Nephron (organoid): ENCODE data around the gene KCNN1.

Experiments
- H3K27ac Mint-ChIP-seq, 3 experiments: 2 replicates each; pipeline ENCODE4 v1.8.0; 2020; ENCODE audit warnings: mixed read lengths in 3 of 3, mild to moderate bottlenecking in 2 of 3, moderate library complexity in 1 of 3
- H3K27me3 Mint-ChIP-seq: 2 replicates; pipeline ENCODE4 v1.8.0; 2021; ENCODE audit warnings: low read depth, mild to moderate bottlenecking, moderate library complexity, mixed read lengths
- H3K36me3 Mint-ChIP-seq: 2 replicates; pipeline ENCODE4 v1.8.0; 2020; ENCODE audit warnings: low read depth, mixed read lengths
- H3K4me1 Mint-ChIP-seq: 2 replicates; pipeline ENCODE4 v1.8.0; 2020; ENCODE audit warnings: mixed read lengths
- H3K4me3 Mint-ChIP-seq, 3 experiments: 2 replicates each; pipeline ENCODE4 v1.8.0; 2020; ENCODE audit warnings: mild to moderate bottlenecking in 3 of 3, mixed read lengths in 3 of 3, moderate library complexity in 2 of 3
- H3K9me3 Mint-ChIP-seq: 2 replicates; pipeline ENCODE4 v1.8.0; 2020; ENCODE audit warnings: mixed read lengths
- CTCF ChIP-seq, 3 experiments: fragments of 200-600 bp; sonication (generic); IDR thresholded peaks; one replicate each; pipeline ENCODE4 v1.5.0; 2021; ENCODE audit warnings: antibody characterized with exemption in 3 of 3; ENCODE audit not compliant: unreplicated experiment in 3 of 3

Gene KCNN1

GRCh38 chr19:18014197-18014596 lies 47.3 kb downstream of the KCNN1 start:
- H3K9me3 Mint-ChIP-seq = no peaks in the 10 kb centered on the region
- H3K4me1 Mint-ChIP-seq = peaks cover 5% of the 10 kb centered on the region
- no peak overlapping the region for H3K4me3 Mint-ChIP-seq
- no peak for TF ChIP-seq CTCF (IDR thresholded peaks at IDR 0.05; ENCODE audit: unreplicated experiment in 3 of 3)
- H3K27ac Mint-ChIP-seq = no peak overlapping the region
- no peaks in the 10 kb centered on the region for H3K36me3 Mint-ChIP-seq
- H3K27me3 Mint-ChIP-seq = no peaks in the 10 kb centered on the region

- no peaks in the 10 kb centered on the region for H3K9me3 Mint-ChIP-seq
- peaks cover 5% of the 10 kb centered on the region for H3K4me1 Mint-ChIP-seq
- H3K4me3 Mint-ChIP-seq = no peak overlapping the region
- H3K27me3 Mint-ChIP-seq = peaks cover 5% of the 10 kb centered on the region
- no peak for TF ChIP-seq CTCF (IDR thresholded peaks at IDR 0.05; ENCODE audit: unreplicated experiment in 3 of 3)
- no peak overlapping the region for H3K27ac Mint-ChIP-seq
- no peaks in the 10 kb centered on the region for H3K36me3 Mint-ChIP-seq
Measured at GRCh38 chr19:18016209-18016910, 49.5 kb downstream of the KCNN1 start.

GRCh38 chr19:18017275-18018083 lies 50.6 kb downstream of the KCNN1 start:
- peaks cover 10% of the 10 kb centered on the region for H3K4me1 Mint-ChIP-seq

GRCh38 chr19:18020212-18021085 lies 53.5 kb downstream of the KCNN1 start:
- Mint-ChIP-seq H3K27ac (no peak overlapping the region), H3K4me1 (peaks cover 6% of the 10 kb centered on the region), H3K36me3 (no peaks in the 10 kb centered on the region), H3K9me3 (no peaks in the 10 kb centered on the region), H3K27me3 (peaks cover 8% of the 10 kb centered on the region), H3K4me3 (no peak overlapping the region)
- no peak for TF ChIP-seq CTCF (IDR thresholded peaks at IDR 0.05; ENCODE audit: unreplicated experiment in 3 of 3)

More at GRCh38 chr19:18017275-18018083, 50.6 kb downstream of the KCNN1 start:
- Mint-ChIP-seq H3K27me3 (peaks cover 5% of the 10 kb centered on the region), H3K36me3 (no peaks in the 10 kb centered on the region), H3K27ac (no peak overlapping the region), H3K9me3 (no peaks in the 10 kb centered on the region), H3K4me3 (no peak overlapping the region)
- TF ChIP-seq CTCF (IDR thresholded peaks at IDR 0.05; ENCODE audit: unreplicated experiment in 3 of 3) = no peak

GRCh38 chr19:18021121-18021755 lies 54.3 kb downstream of the KCNN1 start:
- TF ChIP-seq CTCF (IDR thresholded peaks at IDR 0.05; ENCODE audit: unreplicated experiment in 3 of 3) = no peak
- H3K27ac Mint-ChIP-seq = no peak overlapping the region
- H3K4me3 Mint-ChIP-seq = no peak overlapping the region
- H3K9me3 Mint-ChIP-seq = no peaks in the 10 kb centered on the region
- H3K36me3 Mint-ChIP-seq = no peaks in the 10 kb centered on the region
- H3K27me3 Mint-ChIP-seq = peaks cover 8% of the 10 kb centered on the region
- H3K4me1 Mint-ChIP-seq = peaks cover 6% of the 10 kb centered on the region
